Endodermal cell (in vitro differentiated cells): Measurements from ENCODE around the gene STEAP4. TPM values are rescaled to one million over a fixed set of nuclear protein-coding genes. Genes with fewer than 3 reads are reported as not detected.
A peak's percentile ranks its signal among the peaks of the same experiment; 100 is the strongest.

Experiments used
- DNase-seq: peaks from one replicate; pipeline ENCODE4 v3.0.0-alpha.2; 2017
- H3K27ac ChIP-seq: 2 replicates; pipeline ENCODE4 v1.5.1; 2013; ENCODE audit warnings: mild to moderate bottlenecking, low read depth, low read length, moderate library complexity
- H3K27me3 ChIP-seq: 2 replicates; pipeline ENCODE4 v1.6.1; 2013; ENCODE audit warnings: mild to moderate bottlenecking, low read length, moderate library complexity; ENCODE audit not compliant: insufficient read depth, control insufficient read depth, poor library complexity, severe bottlenecking
- H3K36me3 ChIP-seq: 2 replicates; pipeline ENCODE4 v1.7.0; 2013; ENCODE audit warnings: mild to moderate bottlenecking, low read length, moderate library complexity; ENCODE audit not compliant: control insufficient read depth, insufficient read depth
- H3K4me1 ChIP-seq: one replicate; pipeline ENCODE4 v1.7.0; 2013; ENCODE audit warnings: low read length; ENCODE audit not compliant: control insufficient read depth, insufficient read depth
- H3K4me3 ChIP-seq: 2 replicates; pipeline ENCODE4 v1.5.1; 2013; ENCODE audit warnings: mild to moderate bottlenecking, low read length, moderate library complexity
- H3K9ac ChIP-seq: 2 replicates; pipeline ENCODE4 v1.6.1; 2013; ENCODE audit warnings: mild to moderate bottlenecking, low read length, moderate library complexity; ENCODE audit not compliant: poor library complexity, severe bottlenecking; ENCODE audit errors: extremely low read depth
- H3K9me3 ChIP-seq: 2 replicates; pipeline ENCODE4 v1.6.1; 2013; ENCODE audit warnings: mild to moderate bottlenecking, low read length, moderate library complexity; ENCODE audit not compliant: control insufficient read depth
- H3K27ac Mint-ChIP-seq: 2 replicates; pipeline ENCODE4 v1.8.0; 2020; ENCODE audit warnings: mixed read lengths
- H3K27me3 Mint-ChIP-seq: 2 replicates; pipeline ENCODE4 v1.8.0; 2021; ENCODE audit warnings: mild to moderate bottlenecking, mixed read lengths; ENCODE audit not compliant: insufficient read depth
- H3K36me3 Mint-ChIP-seq: 2 replicates; pipeline ENCODE4 v1.8.0; 2020; ENCODE audit warnings: low read depth, mixed read lengths
- H3K4me1 Mint-ChIP-seq: 2 replicates; pipeline ENCODE4 v1.8.0; 2020; ENCODE audit warnings: mixed read lengths
- H3K4me3 Mint-ChIP-seq: 2 replicates; pipeline ENCODE4 v1.8.0; 2020; ENCODE audit warnings: mild to moderate bottlenecking, moderate library complexity, mixed read lengths
- H3K9me3 Mint-ChIP-seq: 2 replicates; pipeline ENCODE4 v1.8.0; 2020; ENCODE audit warnings: mild to moderate bottlenecking, mixed read lengths
- CTCF ChIP-seq: fragments of 200-600 bp; sonication (generic); conservative IDR thresholded peaks from 2 replicates; pipeline ENCODE4 v1.5.0; 2021; ENCODE audit warnings: antibody characterized with exemption, mild to moderate bottlenecking
- WGBS, 2 experiments: methylation state at CpG; one replicate each; pipeline versions ENCODE4 v1.1.5 to v1.1.7; 2013; ENCODE audit warnings: missing lambda C conversion rate in 2 of 2, mixed read lengths in 1 of 2; ENCODE audit not compliant: insufficient coverage in 1 of 2, insufficient read length in 1 of 2; 5-methylcytosine and 5-hydroxymethylcytosine counted together
- long read RNA-seq, 4 experiments: library from polyadenylated mRNA in 2 of 4; library from RNA in 1 of 4; library from capped mRNA in 1 of 4; stranded (forward) in 3 of 4; unstranded in 1 of 4; transcript quantifications; one replicate each; pipeline ENCODE4 v2.0.0, GENCODE V29; 2020 to 2021; ENCODE audit warnings: inconsistent platforms in 1 of 4
- polyA plus RNA-seq, 2 experiments: library from polyadenylated mRNA; stranded (reverse); fragments of 50-300 nt; gene quantifications; one replicate each; pipeline ENCODE4 v1.2.3, GENCODE V29; 2013
- total RNA-seq, 2 donors: library from RNA; stranded (reverse); fragmentation: NEBNext Ultra II Directional in 1 of 2; extraction: Animal tissue kit (Norgen Biotek cat#: 25700) in 1 of 2; gene quantifications; 2 replicates in 1 of 2; 3 replicates in 1 of 2; pipeline ENCODE4 v1.2.1, GENCODE V29; 2021

The STEAP4 gene
- not detected for total RNA-seq
- not detected for polyA plus RNA-seq (2013, experiment 1 of 2)
- not detected for polyA plus RNA-seq (2013, experiment 2 of 2)
- long read RNA-seq, experiment 1 = 0 reads
- long read RNA-seq, experiment 2 = 0 reads
- long read RNA-seq, experiment 3, full-length matches to known transcripts = 1 of 1 reads
- long read RNA-seq, experiment 3, partial matches to known transcripts = 0 of 1 reads
- long read RNA-seq, experiment 3, other reads (novel, unspliced or antisense) = 0 of 1 reads
- long read RNA-seq, experiment 4 = 0 reads

- H3K4me1 Mint-ChIP-seq = no peaks in the 10 kb centered on the region
- TF ChIP-seq CTCF = no peak
- H3K4me3 ChIP-seq = peak within 1 kb of the TSS; percentile 74
- peak within 1 kb of the TSS; percentile 67 for H3K4me3 Mint-ChIP-seq
- H3K9ac ChIP-seq = no peak within 1 kb of the TSS
- peaks cover 32% of the 10 kb centered on the region for H3K27me3 ChIP-seq
- H3K9me3 ChIP-seq = no peaks in the 10 kb centered on the region
- H3K36me3 ChIP-seq = no peaks in the 10 kb centered on the region
- peak; percentile 84 for DNase-seq
- 8 to 13% methylated on average over 22 to 30 of the region's 30 CpGs for WGBS, 2 experiments
- H3K36me3 Mint-ChIP-seq = no peaks in the 10 kb centered on the region
- H3K27me3 Mint-ChIP-seq = peaks cover 31% of the 10 kb centered on the region
- H3K9me3 Mint-ChIP-seq = no peaks in the 10 kb centered on the region
- H3K4me1 ChIP-seq = no peaks in the 10 kb centered on the region
- no peak within 1 kb of the TSS for H3K27ac ChIP-seq
- H3K27ac Mint-ChIP-seq = no peak within 1 kb of the TSS
Observed at GRCh38 chr7:88306590-88307048, at the start of gene STEAP4. TSS of gene STEAP4 (minus strand) at chr7:88306894. CDS start at chr7:88284269, 22,625 bp downstream.

- Histone ChIP-seq H3K27me3 (no peaks in the 10 kb centered on the region), H3K4me3 (no peak overlapping the region), H3K9ac (no peak overlapping the region), H3K4me1 (no peaks in the 10 kb centered on the region), H3K36me3 (no peaks in the 10 kb centered on the region), H3K9me3 (peaks cover 7% of the 10 kb centered on the region), H3K27ac (no peak overlapping the region)
- Mint-ChIP-seq H3K4me1 (no peaks in the 10 kb centered on the region), H3K4me3 (no peak overlapping the region), H3K9me3 (no peaks in the 10 kb centered on the region), H3K36me3 (no peaks in the 10 kb centered on the region), H3K27me3 (peaks cover 2% of the 10 kb centered on the region), H3K27ac (no peak overlapping the region)
- 86% methylated on average over 3 of the region's 3 CpGs; no CpG with 5 or more reads in 1 of the 2 experiments for WGBS, 2 experiments
- no peak for DNase-seq
- no peak for TF ChIP-seq CTCF
Observed at GRCh38 chr7:88355011-88355410, 48.3 kb upstream of the STEAP4 start.

- TF ChIP-seq CTCF = peak; percentile 41
- Mint-ChIP-seq H3K4me3 (no peak overlapping the region), H3K4me1 (peaks cover 13% of the 10 kb centered on the region), H3K9me3 (no peaks in the 10 kb centered on the region), H3K27ac (no peak overlapping the region), H3K36me3 (no peaks in the 10 kb centered on the region), H3K27me3 (peaks cover 2% of the 10 kb centered on the region)
- Histone ChIP-seq H3K9me3 (no peaks in the 10 kb centered on the region), H3K4me3 (no peak overlapping the region), H3K27me3 (no peaks in the 10 kb centered on the region), H3K36me3 (no peaks in the 10 kb centered on the region), H3K4me1 (no peaks in the 10 kb centered on the region), H3K9ac (no peak overlapping the region), H3K27ac (no peak overlapping the region)
- DNase-seq = no peak
- 89% methylated on average over 1 of the region's 2 CpGs; no CpG with 5 or more reads in 1 of the 2 experiments for WGBS, 2 experiments
Observed at GRCh38 chr7:88350118-88350517, 43.4 kb upstream of the STEAP4 start.
